OCI-LY1 (cell line): ENCODE measurements around the gene PSMA5.

Experiments
- EZH2 ChIP-seq: fragments of 200-600 bp; sonication (generic), shearing (Covaris generic); IDR thresholded peaks from 2 replicates; pipeline ENCODE4 v1.8.0; 2017; ENCODE audit warnings: borderline replicate concordance, mixed run types, mild to moderate bottlenecking, antibody characterized with exemption, low read length, moderate library complexity, mixed read lengths
- TF ChIP-seq, protein P1 (sequence below): fragments of 200-600 bp; sonication (generic), shearing (Covaris generic); IDR thresholded peaks from 2 replicates; pipeline ENCODE4 v1.5.1; 2017; ENCODE audit warnings: mild to moderate bottlenecking, antibody characterized with exemption, low read length, moderate library complexity, mixed read lengths

DNA sequence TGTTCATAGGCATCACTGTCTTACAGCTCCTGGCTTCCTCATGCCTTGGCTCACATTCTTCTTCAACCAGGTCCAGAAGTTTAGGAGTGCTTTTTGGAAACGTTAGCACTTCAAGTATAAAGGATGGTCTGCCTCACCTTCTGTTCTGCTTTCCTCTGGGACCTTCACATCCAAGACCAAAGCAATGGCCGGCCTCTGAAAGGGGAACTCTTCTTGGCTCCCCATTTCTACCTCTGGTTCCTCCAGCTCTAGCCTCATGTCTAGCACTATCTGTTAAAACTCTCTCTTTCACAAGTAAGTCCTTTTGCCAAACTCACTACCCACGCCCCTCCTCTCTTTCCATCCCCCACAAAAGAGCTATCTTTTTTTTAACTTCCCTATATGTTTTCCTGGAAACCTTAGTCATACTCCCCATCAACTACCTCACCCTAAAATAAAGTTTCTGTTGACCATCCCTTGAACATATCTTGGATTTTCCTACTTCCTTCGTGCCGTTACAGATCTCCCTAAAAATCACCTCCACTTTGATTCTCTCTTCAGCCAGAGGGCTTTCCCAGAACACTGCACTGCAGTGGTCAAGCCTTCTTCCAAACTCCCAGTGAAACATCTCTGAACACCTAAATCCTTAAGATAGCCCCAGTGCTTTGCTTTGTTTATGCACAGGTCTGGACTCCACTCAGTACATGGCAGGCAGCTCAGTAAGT is 36.5 kb downstream of the PSMA5 start:
- no peak for TF ChIP-seq EZH2
- TF ChIP-seq, protein P1, sequence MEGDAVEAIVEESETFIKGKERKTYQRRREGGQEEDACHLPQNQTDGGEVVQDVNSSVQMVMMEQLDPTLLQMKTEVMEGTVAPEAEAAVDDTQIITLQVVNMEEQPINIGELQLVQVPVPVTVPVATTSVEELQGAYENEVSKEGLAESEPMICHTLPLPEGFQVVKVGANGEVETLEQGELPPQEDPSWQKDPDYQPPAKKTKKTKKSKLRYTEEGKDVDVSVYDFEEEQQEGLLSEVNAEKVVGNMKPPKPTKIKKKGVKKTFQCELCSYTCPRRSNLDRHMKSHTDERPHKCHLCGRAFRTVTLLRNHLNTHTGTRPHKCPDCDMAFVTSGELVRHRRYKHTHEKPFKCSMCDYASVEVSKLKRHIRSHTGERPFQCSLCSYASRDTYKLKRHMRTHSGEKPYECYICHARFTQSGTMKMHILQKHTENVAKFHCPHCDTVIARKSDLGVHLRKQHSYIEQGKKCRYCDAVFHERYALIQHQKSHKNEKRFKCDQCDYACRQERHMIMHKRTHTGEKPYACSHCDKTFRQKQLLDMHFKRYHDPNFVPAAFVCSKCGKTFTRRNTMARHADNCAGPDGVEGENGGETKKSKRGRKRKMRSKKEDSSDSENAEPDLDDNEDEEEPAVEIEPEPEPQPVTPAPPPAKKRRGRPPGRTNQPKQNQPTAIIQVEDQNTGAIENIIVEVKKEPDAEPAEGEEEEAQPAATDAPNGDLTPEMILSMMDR, result no peak
